ENCODE data around the gene DRC3. TPM values are rescaled to one million over a fixed set of nuclear protein-coding genes. Genes with fewer than 3 reads are reported as not detected.

The DRC3 gene
- total and polyA plus RNA-seq, 10 of the 15 experiments (the other 5 are each of a cell fraction or from before 2014, with no cell fraction given) = 0.18 to 2.3 (median 0.60) TPM; not detected in 3

DNA sequence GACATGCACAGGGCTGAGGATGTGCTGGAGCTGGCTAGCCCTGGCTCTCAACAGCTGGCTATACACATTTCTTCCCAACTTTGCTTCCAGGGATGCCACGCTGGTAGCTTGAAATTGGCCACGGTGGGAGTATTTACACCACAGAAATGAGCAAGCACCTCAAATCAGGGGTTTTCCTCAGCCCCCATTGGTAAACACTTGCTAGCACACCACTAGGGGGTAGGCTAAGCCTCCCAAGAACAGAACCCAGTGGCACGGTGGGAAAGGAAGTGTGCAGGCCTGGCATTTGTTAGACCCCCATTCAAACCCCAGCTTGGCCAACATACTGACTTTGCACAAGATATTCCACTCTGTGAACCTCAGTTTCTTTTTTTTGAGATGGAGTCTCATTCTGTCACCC is 12.9 kb downstream of the DRC3 start (continued):
- no peak for TF ChIP-seq E2F8 (IDR thresholded peaks at IDR 0.05; ENCODE audit: low read depth, partially characterized antibody)
- TF ChIP-seq TAF1 (IDR thresholded peaks at IDR 0.05; ENCODE audit: borderline replicate concordance, low read depth, low read length) = no peak
- TF ChIP-seq HDAC6 (IDR thresholded peaks at IDR 0.05; ENCODE audit: unreplicated experiment) = no peak
- peak; percentile 29; the same call in 1 of the 2 replicates for TF ChIP-seq SMC3 (IDR thresholded peaks at IDR 0.05; ENCODE audit: borderline replicate concordance, low read length)
- TF ChIP-seq, protein P1, sequence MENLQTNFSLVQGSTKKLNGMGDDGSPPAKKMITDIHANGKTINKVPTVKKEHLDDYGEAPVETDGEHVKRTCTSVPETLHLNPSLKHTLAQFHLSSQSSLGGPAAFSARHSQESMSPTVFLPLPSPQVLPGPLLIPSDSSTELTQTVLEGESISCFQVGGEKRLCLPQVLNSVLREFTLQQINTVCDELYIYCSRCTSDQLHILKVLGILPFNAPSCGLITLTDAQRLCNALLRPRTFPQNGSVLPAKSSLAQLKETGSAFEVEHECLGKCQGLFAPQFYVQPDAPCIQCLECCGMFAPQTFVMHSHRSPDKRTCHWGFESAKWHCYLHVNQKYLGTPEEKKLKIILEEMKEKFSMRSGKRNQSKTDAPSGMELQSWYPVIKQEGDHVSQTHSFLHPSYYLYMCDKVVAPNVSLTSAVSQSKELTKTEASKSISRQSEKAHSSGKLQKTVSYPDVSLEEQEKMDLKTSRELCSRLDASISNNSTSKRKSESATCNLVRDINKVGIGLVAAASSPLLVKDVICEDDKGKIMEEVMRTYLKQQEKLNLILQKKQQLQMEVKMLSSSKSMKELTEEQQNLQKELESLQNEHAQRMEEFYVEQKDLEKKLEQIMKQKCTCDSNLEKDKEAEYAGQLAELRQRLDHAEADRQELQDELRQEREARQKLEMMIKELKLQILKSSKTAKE (IDR thresholded peaks at IDR 0.05; ENCODE audit: low read depth, poor library complexity, severe bottlenecking) = no peak
- no peak for TF ChIP-seq CBX5 (IDR thresholded peaks at IDR 0.05; ENCODE audit: low read depth)
- peak; percentile 19 to 50; a peak in 1 of 4 replicates for TF ChIP-seq IKZF2 (IDR thresholded peaks at IDR 0.05)
- TF ChIP-seq ATF3 (IDR thresholded peaks at IDR 0.05; ENCODE audit: borderline replicate concordance, extremely low read depth, low read depth, low read length) = no peak
- TF ChIP-seq SMAD5 (IDR thresholded peaks at IDR 0.05; ENCODE audit: low read depth) = no peak
- no peak for TF ChIP-seq ZZZ3 (IDR thresholded peaks at IDR 0.05; ENCODE audit: control insufficient read depth, insufficient read length, low read depth)
- TF ChIP-seq ATF7 (IDR thresholded peaks at IDR 0.05; ENCODE audit: low read depth) = no peak
- no peak for TF ChIP-seq PML (IDR thresholded peaks at IDR 0.05; ENCODE audit: low read length)
- TF ChIP-seq, protein P2, sequence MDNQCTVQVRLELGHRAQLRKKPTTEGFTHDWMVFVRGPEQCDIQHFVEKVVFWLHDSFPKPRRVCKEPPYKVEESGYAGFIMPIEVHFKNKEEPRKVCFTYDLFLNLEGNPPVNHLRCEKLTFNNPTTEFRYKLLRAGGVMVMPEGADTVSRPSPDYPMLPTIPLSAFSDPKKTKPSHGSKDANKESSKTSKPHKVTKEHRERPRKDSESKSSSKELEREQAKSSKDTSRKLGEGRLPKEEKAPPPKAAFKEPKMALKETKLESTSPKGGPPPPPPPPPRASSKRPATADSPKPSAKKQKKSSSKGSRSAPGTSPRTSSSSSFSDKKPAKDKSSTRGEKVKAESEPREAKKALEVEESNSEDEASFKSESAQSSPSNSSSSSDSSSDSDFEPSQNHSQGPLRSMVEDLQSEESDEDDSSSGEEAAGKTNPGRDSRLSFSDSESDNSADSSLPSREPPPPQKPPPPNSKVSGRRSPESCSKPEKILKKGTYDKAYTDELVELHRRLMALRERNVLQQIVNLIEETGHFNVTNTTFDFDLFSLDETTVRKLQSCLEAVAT (IDR thresholded peaks at IDR 0.05) = no peak
- no peak for TF ChIP-seq NFXL1 (IDR thresholded peaks at IDR 0.05; ENCODE audit: borderline replicate concordance)
- TF ChIP-seq GATAD2B (conservative IDR thresholded peaks at IDR 0.05; ENCODE audit: low read depth) = no peak
- TF ChIP-seq IKZF1 (conservative IDR thresholded peaks at IDR 0.05) = peak; percentile 35; the same call in 1 of the 2 replicates
- TF ChIP-seq ZBED1 (IDR thresholded peaks at IDR 0.05; ENCODE audit: borderline replicate concordance) = no peak
- TF ChIP-seq, protein P3, sequence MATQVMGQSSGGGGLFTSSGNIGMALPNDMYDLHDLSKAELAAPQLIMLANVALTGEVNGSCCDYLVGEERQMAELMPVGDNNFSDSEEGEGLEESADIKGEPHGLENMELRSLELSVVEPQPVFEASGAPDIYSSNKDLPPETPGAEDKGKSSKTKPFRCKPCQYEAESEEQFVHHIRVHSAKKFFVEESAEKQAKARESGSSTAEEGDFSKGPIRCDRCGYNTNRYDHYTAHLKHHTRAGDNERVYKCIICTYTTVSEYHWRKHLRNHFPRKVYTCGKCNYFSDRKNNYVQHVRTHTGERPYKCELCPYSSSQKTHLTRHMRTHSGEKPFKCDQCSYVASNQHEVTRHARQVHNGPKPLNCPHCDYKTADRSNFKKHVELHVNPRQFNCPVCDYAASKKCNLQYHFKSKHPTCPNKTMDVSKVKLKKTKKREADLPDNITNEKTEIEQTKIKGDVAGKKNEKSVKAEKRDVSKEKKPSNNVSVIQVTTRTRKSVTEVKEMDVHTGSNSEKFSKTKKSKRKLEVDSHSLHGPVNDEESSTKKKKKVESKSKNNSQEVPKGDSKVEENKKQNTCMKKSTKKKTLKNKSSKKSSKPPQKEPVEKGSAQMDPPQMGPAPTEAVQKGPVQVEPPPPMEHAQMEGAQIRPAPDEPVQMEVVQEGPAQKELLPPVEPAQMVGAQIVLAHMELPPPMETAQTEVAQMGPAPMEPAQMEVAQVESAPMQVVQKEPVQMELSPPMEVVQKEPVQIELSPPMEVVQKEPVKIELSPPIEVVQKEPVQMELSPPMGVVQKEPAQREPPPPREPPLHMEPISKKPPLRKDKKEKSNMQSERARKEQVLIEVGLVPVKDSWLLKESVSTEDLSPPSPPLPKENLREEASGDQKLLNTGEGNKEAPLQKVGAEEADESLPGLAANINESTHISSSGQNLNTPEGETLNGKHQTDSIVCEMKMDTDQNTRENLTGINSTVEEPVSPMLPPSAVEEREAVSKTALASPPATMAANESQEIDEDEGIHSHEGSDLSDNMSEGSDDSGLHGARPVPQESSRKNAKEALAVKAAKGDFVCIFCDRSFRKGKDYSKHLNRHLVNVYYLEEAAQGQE (IDR thresholded peaks at IDR 0.05; ENCODE audit: low read depth, low read length) = no peak
- TF ChIP-seq EP300 (IDR thresholded peaks at IDR 0.05; ENCODE audit: borderline replicate concordance in 1 of 2, control insufficient read depth in 1 of 2, low read depth in 2 of 2, low read length in 2 of 2) = no peak
